Large intestine (tissue), 3 donors: ENCODE data around the gene EIF4E. TPM values are rescaled to one million over a fixed set of nuclear protein-coding genes. Genes with fewer than 3 reads are reported as not detected.

Experiments
- DNase-seq, 2 donors: peaks; one replicate each; pipeline versions ENCODE4 v3.0.0 to v3.0.0-alpha.2; 2013
- H3K27ac ChIP-seq: one replicate; pipeline ENCODE4 v1.5.1; 2013; ENCODE audit warnings: low read length
- H3K27me3 ChIP-seq: 2 replicates; pipeline ENCODE4 v1.6.1; 2013; ENCODE audit warnings: low read length; ENCODE audit not compliant: control insufficient read depth, insufficient read depth
- H3K36me3 ChIP-seq: 2 replicates; pipeline ENCODE4 v1.6.1; 2013; ENCODE audit warnings: low read length; ENCODE audit not compliant: control insufficient read depth, insufficient read depth
- H3K4me1 ChIP-seq: one replicate; pipeline ENCODE4 v1.6.1; 2013; ENCODE audit warnings: low read length; ENCODE audit not compliant: control insufficient read depth, insufficient read depth
- H3K4me3 ChIP-seq: one replicate; pipeline ENCODE4 v1.5.1; 2013; ENCODE audit warnings: low read length
- H3K9me3 ChIP-seq: one replicate; pipeline ENCODE4 v1.6.1; 2013; ENCODE audit warnings: mild to moderate bottlenecking, low read depth, low read length, moderate library complexity; ENCODE audit not compliant: control insufficient read depth
- WGBS: methylation state at CpG from one replicate; pipeline ENCODE4 v1.1.5; 2013; ENCODE audit warnings: low lambda C conversion rate; ENCODE audit not compliant: insufficient coverage; 5-methylcytosine and 5-hydroxymethylcytosine counted together
- polyA plus RNA-seq: library from polyadenylated mRNA; unstranded; fragments of 120-200 nt; gene quantifications from one replicate; pipeline ENCODE4 v1.2.1, GENCODE V29; 2013

EIF4E gene
- polyA plus RNA-seq, 1 donor: 67.3 TPM

DNA sequence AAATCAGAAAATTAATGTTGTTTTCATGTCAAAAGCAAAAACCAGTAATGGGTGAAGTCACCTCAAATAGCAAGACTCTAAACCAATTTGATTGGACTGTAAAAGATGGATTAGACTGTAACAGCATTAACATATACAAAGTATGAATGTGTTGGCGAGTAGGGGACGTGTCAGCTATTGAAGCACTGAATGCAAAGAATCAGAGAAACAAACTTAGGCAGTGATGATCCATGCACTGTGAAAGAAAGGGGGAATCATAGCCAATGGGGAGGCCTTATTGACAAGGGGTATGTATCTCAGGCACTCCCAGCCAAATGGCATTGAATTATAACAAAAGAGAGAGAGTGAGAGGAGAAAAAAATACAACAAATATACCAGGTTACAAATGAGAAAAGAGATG lies 30.5 kb upstream of the EIF4E start:
- H3K27me3 ChIP-seq: no peaks in the 10 kb centered on the region
- no peak for DNase-seq
- H3K9me3 ChIP-seq: no peaks in the 10 kb centered on the region
- WGBS: no CpG with 5 or more reads among the region's 2 CpGs
- no peaks in the 10 kb centered on the region for H3K36me3 ChIP-seq
- no peaks in the 10 kb centered on the region for H3K4me1 ChIP-seq
- H3K27ac ChIP-seq: no peak overlapping the region
- no peak overlapping the region for H3K4me3 ChIP-seq

DNA sequence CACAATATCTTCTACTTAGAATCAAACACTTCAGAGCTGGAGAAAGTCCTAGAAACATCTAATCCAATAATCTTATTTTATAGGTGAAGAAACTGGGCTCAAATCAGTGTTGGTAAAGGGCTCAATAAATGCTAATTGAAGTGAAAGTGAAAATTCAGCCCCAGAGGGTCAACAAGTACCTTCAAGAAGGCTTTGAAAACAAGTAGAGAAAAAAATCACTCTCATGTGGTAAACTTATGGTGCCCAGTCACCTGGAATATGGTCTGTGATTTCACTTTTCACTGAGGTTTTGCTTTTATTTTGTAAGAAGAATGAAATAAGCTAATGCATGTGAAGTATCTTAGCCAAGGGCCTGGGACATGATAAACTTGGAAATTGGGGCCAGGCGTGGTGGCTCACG lies 29.1 kb upstream of the EIF4E start:
- H3K27ac ChIP-seq: no peak overlapping the region
- H3K4me3 ChIP-seq: no peak overlapping the region
- no peaks in the 10 kb centered on the region for H3K27me3 ChIP-seq
- H3K4me1 ChIP-seq: no peaks in the 10 kb centered on the region
- H3K36me3 ChIP-seq: no peaks in the 10 kb centered on the region
- H3K9me3 ChIP-seq: no peaks in the 10 kb centered on the region
- no peak for DNase-seq
- WGBS: no CpG with 5 or more reads among the region's 2 CpGs

DNA sequence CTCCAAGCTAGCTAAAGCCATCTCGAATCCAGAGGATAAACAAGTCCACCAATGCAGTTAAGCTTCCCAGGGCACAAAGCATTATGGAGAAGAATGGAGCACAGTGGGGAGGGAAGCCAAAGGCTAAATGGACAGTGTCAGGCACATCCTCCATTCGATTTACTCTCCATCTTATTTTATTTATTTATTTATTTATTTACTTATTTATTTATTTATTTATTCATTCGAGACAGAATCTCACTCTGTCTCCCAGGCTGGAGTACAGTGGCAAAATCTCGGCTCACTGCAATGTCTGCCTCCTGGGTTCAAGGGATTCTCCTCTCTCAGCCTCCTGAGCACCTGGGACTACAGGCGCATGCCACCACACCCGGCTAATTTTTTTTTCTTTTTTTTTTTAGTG lies 26.3 kb upstream of the EIF4E start:
- 90% methylated on average over 2 of the region's 6 CpGs for WGBS
- Histone ChIP-seq H3K27ac (no peak overlapping the region), H3K4me3 (no peak overlapping the region), H3K36me3 (no peaks in the 10 kb centered on the region), H3K4me1 (no peaks in the 10 kb centered on the region), H3K27me3 (no peaks in the 10 kb centered on the region), H3K9me3 (no peaks in the 10 kb centered on the region)
- DNase-seq: no peak

DNA sequence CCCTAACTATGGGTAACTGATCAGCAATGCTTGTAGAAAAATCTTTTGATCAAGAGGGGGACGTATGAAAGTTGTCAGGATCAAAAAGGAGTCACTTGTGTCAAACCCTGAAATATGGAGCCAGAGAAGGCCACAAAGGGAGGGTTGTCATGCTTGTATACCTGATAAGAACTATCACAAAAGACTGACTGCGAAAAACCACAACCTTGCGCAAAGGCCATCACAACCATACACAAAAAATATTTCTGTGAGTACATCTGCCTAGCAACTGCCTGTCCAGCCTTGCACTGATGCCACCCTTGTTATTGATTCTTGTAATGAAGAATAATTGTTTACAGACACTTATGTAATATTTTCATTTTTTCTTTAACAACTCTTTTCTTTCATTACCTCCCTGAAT lies 22.8 kb upstream of the EIF4E start:
- Histone ChIP-seq H3K4me1 (no peaks in the 10 kb centered on the region), H3K36me3 (no peaks in the 10 kb centered on the region), H3K27ac (no peak overlapping the region), H3K9me3 (no peaks in the 10 kb centered on the region), H3K27me3 (no peaks in the 10 kb centered on the region), H3K4me3 (no peak overlapping the region)
- no peak for DNase-seq
- WGBS: 100% methylated on average over 1 of the region's 3 CpGs

DNA sequence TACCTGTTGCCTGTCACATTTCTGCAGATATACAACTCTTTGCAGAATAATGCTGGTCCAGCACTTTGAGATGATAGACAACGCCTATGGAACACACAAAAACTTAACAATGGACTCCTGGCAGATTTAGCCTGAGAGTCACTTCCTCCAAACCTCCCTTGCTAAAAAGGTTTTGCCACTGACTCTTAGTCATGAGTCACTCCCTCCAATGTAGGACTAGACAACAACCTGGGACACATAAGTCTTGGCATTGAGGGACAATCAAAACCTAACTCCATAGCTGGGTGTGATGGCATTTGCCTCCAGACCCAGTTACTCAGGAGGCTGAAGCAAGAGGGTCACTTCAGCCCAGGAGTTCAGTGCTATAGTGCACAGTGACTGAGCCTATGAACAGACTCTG lies 22.0 kb upstream of the EIF4E start:
- H3K27me3 ChIP-seq: no peaks in the 10 kb centered on the region
- H3K27ac ChIP-seq: no peak overlapping the region
- H3K36me3 ChIP-seq: no peaks in the 10 kb centered on the region
- no peak for DNase-seq
- no CpG with 5 or more reads among the region's 1 CpG for WGBS
- H3K4me3 ChIP-seq: no peak overlapping the region
- no peaks in the 10 kb centered on the region for H3K9me3 ChIP-seq
- no peaks in the 10 kb centered on the region for H3K4me1 ChIP-seq

DNA sequence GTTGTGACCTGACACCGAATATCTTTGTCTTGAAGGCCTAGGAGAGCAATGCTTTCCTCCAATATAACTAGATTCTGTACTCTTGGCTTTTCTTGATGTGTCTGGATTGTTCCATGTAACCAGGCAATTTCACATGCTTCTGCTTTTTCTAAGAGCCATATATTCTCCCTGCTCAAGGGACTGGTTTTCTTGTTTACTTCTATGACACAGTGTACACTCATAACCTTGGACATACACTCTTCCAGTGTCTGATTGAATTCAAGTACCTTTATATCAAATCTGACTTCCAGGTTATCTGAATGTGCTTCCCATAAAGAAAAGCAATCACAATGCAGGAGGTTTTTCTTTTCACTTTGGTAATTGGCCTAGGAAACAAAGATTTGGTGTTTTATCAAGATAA lies 17.4 kb upstream of the EIF4E start:
- Histone ChIP-seq H3K4me3 (no peak overlapping the region), H3K36me3 (no peaks in the 10 kb centered on the region), H3K9me3 (no peaks in the 10 kb centered on the region), H3K27me3 (no peaks in the 10 kb centered on the region), H3K4me1 (no peaks in the 10 kb centered on the region), H3K27ac (no peak overlapping the region)
- DNase-seq: no peak
- WGBS: 86% methylated on average over 1 of the region's 1 CpG

DNA sequence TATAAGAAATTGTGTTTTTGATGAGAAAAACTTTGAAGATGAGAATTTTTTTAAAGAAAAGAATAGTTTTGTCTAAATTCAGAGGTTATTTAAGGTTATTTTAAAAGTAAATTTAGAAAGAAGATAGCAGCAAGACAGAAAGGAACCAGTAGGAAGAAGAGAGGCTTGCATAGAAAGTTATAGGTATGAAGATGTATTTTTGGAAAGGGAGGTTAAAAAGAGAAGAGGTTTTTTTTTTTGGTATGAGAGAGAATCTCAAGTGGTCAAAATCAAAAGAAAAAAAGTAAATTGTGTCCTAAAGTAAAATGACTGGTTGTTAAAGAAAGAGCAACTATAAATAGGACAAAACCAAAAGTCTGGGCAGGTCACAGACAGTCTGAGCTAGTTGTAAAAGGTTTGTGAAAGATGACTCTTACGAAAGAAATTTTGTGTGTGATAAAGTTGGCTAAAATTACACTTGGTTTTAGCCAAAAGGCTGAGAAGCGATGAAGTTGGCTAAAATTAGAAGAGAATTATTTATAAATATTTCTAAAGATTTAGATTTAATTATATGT lies 16.4 kb upstream of the EIF4E start:
- H3K4me1 ChIP-seq: no peaks in the 10 kb centered on the region
- no peaks in the 10 kb centered on the region for H3K27me3 ChIP-seq
- H3K27ac ChIP-seq: no peak overlapping the region
- 80% methylated on average over 1 of the region's 2 CpGs for WGBS
- H3K4me3 ChIP-seq: no peak overlapping the region
- DNase-seq: no peak
- no peaks in the 10 kb centered on the region for H3K9me3 ChIP-seq
- H3K36me3 ChIP-seq: no peaks in the 10 kb centered on the region

DNA sequence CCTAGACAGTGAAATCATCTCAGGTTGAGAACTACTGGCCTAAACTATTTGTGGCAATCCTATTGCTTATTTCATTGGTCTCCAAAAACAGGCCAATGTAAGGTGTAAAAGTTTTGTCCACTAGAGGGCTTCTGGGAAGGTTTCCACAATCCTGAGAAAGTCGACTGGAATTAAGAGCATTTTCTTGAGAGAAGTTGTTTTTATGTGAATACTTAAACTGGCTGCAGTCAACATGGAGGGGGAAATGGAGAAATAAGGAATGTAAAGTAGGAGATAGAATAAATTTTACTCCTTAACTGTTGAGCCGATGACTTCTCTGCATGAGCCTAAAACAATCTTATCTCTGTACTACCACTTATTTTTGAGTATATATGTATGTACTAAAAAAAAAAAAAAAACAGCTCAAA lies 11.0 kb upstream of the EIF4E start:
- H3K4me1 ChIP-seq: no peaks in the 10 kb centered on the region
- H3K36me3 ChIP-seq: no peaks in the 10 kb centered on the region
- H3K4me3 ChIP-seq: no peak overlapping the region
- no peaks in the 10 kb centered on the region for H3K27me3 ChIP-seq
- H3K9me3 ChIP-seq: no peaks in the 10 kb centered on the region
- WGBS: no CpG with 5 or more reads among the region's 2 CpGs
- peak; percentile 14 to 41 for DNase-seq
- no peak overlapping the region for H3K27ac ChIP-seq

DNA sequence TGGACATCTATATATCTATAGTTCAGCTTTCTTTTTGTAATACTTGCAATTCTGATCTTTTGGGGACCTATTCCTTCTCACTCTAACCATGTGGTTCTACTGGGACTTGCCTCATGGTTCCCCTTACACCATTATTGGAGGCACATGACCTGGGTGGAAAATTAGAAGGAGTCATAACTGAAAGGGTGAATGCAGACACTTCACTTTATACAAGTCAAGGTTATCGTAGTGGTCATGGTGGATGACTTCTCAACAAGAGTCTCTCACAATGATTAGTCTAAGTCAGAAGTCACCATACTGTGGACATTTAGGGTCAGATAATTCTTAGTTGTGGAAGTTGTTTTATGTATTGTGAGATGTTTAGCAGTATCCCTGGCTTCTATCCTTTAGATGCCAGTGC lies 10.5 kb upstream of the EIF4E start:
- no peak for DNase-seq
- WGBS: no CpG with 5 or more reads among the region's 1 CpG
- no peaks in the 10 kb centered on the region for H3K36me3 ChIP-seq
- H3K27me3 ChIP-seq: no peaks in the 10 kb centered on the region
- no peak overlapping the region for H3K4me3 ChIP-seq
- no peaks in the 10 kb centered on the region for H3K9me3 ChIP-seq
- H3K27ac ChIP-seq: no peak overlapping the region
- H3K4me1 ChIP-seq: no peaks in the 10 kb centered on the region

DNA sequence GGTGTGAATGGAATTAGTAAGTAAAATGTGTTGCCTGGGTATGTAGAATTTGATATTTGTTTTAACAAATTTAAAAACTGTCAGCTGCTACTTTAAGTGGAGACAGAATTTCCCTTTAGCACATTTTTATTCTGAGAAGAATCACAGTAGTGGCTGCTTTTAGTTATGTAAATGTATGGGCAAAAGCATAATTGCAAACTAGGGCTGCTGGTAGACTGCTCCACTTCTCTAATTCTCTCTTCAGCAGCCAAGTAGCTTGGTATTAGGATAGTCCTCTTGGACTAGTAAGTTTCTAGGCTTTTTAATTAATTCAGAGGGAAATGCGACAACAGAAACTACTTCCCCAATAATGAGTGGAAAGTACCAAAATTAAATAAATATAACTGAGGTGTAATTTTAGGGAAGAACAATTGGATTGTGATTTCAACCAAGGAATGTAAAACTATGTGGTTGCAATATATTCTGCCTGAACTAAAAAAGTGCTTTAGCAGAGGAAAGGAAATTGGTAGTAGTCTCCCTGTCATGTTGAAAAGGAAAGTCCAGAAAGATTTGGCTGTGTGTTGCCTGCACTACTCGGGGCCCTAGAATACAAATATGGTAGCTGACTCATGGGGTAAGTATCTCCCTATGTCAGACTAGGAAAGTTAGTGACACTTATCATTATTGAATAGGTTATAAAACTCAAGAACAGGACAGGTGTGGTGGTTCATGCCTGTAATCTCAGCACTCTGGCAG lies 9.2 kb upstream of the EIF4E start:
- WGBS: no CpG with 5 or more reads among the region's 2 CpGs
- Histone ChIP-seq H3K4me1 (no peaks in the 10 kb centered on the region), H3K27ac (no peak overlapping the region), H3K36me3 (no peaks in the 10 kb centered on the region), H3K27me3 (no peaks in the 10 kb centered on the region), H3K4me3 (no peak overlapping the region), H3K9me3 (no peaks in the 10 kb centered on the region)
- no peak for DNase-seq

DNA sequence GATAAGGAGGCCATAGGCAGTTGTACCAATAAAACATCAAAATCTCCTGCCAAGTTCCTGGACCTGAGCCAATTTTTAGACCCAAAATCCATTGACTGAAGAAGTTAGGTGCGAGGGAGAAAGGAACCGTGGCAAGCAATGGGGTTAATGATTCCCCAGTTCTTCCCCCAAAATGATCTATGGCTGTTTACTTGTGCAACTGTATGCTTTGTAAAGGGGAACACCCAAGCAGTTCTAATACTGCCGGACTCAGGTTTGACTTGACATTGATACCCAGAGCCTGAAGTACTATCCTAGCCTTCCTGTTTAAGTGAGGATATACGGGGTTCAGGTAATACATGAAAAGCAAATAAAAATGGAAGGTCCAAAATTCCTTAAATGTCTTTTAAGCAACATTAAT lies 6.7 kb upstream of the EIF4E start:
- no peaks in the 10 kb centered on the region for H3K27me3 ChIP-seq
- no peaks in the 10 kb centered on the region for H3K36me3 ChIP-seq
- no peak for DNase-seq
- H3K4me3 ChIP-seq: no peak overlapping the region
- H3K9me3 ChIP-seq: no peaks in the 10 kb centered on the region
- WGBS: 100% methylated on average over 1 of the region's 4 CpGs
- no peak overlapping the region for H3K27ac ChIP-seq
- H3K4me1 ChIP-seq: no peaks in the 10 kb centered on the region
